ENCODE results near the gene DLK1.

DNA sequence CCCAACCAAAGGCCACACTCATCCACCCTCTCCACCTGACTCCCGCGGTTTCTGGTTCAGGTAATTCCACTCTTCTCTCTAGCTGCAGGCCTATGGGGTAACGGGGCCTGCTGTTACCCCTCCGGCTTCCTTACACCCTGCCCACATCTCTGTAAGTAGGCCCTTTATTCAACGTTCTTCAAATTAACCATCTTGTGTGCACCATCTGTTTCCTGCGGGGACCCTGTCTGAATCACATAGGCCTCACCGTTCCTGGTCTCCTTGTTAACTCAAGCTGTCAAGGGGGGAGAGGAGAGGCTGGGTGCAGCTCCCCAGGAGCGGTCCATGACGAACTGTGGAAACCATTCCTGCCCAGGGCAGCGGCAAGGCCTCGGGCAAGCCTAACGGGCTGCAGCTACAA lies 9.3 kb upstream of the DLK1 start:
- TF ChIP-seq, protein P1, sequence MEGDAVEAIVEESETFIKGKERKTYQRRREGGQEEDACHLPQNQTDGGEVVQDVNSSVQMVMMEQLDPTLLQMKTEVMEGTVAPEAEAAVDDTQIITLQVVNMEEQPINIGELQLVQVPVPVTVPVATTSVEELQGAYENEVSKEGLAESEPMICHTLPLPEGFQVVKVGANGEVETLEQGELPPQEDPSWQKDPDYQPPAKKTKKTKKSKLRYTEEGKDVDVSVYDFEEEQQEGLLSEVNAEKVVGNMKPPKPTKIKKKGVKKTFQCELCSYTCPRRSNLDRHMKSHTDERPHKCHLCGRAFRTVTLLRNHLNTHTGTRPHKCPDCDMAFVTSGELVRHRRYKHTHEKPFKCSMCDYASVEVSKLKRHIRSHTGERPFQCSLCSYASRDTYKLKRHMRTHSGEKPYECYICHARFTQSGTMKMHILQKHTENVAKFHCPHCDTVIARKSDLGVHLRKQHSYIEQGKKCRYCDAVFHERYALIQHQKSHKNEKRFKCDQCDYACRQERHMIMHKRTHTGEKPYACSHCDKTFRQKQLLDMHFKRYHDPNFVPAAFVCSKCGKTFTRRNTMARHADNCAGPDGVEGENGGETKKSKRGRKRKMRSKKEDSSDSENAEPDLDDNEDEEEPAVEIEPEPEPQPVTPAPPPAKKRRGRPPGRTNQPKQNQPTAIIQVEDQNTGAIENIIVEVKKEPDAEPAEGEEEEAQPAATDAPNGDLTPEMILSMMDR (conservative IDR thresholded peaks at IDR 0.05 in 1 of 2, IDR thresholded peaks at IDR 0.05 in 1 of 2; ENCODE audit: extremely low read depth in 1 of 2, insufficient read depth in 1 of 2, low read depth in 1 of 2, low read length in 2 of 2) = no peak
- TF ChIP-seq EZH2 (IDR thresholded peaks at IDR 0.05; ENCODE audit: borderline replicate concordance, low read length) = no peak
